K562 (cell line): Measurements from ENCODE around the gene ZKSCAN4. TPM values are rescaled to one million over a fixed set of nuclear protein-coding genes. Genes with fewer than 3 reads are reported as not detected.
A peak's percentile ranks its signal among the peaks of the same experiment; 100 is the strongest.

Source experiments
- CHD1 ChIP-seq: fragments of 200-600 bp; sonication (generic); IDR thresholded peaks from one replicate; pipeline ENCODE4 v1.6.1; 2012; ENCODE audit warnings: mild to moderate bottlenecking, moderate library complexity, low read length, inconsistent platforms
- E2F3 ChIP-seq: fragments of 250-450 bp; sonication (Bioruptor Pico); IDR thresholded peaks from 2 replicates; pipeline ENCODE4 v1.4.0; 2020; ENCODE audit warnings: mild to moderate bottlenecking
- FOXK1 ChIP-seq: sonication (generic); formaldehyde crosslinking; IDR thresholded peaks from 2 replicates; pipeline ENCODE4 v1.8.0; 2022; ENCODE audit warnings: missing genetic modification reagents, mild to moderate bottlenecking, borderline replicate concordance
- HNRNPLL ChIP-seq: fragments of 200-400 bp; formaldehyde crosslinking; IDR thresholded peaks from 2 replicates; pipeline ENCODE4 v1.6.1; 2017; ENCODE audit warnings: low read length, low read depth, mild to moderate bottlenecking; ENCODE audit not compliant: poor library complexity, severe bottlenecking
- MBD1 ChIP-seq: fragments of 250-450 bp; sonication (Bioruptor Pico); IDR thresholded peaks from 2 replicates; pipeline ENCODE4 v1.8.0; 2022; ENCODE audit warnings: inconsistent platforms
- MECOM ChIP-seq: fragments of 250-450 bp; sonication (Bioruptor Pico); IDR thresholded peaks from 2 replicates; pipeline ENCODE4 v1.8.0; 2022; ENCODE audit warnings: inconsistent platforms
- MTA2 ChIP-seq: fragments of 450-650 bp; IDR thresholded peaks from 2 replicates; pipeline ENCODE4 v1.6.1; 2016; ENCODE audit warnings: low read depth
- MYNN ChIP-seq, 2 experiments: sonication (generic); formaldehyde crosslinking in 1 of 2; IDR thresholded peaks; 2 replicates each; pipeline versions ENCODE4 v1.5.0 to v1.6.1; 2016 to 2020; ENCODE audit warnings: antibody characterized with exemption in 1 of 2, missing genetic modification reagents in 1 of 2
- POLR3A ChIP-seq: IDR thresholded peaks from 2 replicates; pipeline ENCODE4 v1.6.1; 2011; ENCODE audit warnings: borderline replicate concordance, mild to moderate bottlenecking, moderate library complexity; ENCODE audit not compliant: insufficient read length, insufficient read depth; ENCODE audit errors: extremely low read depth
- RBM39 ChIP-seq: fragments of 200-400 bp; formaldehyde crosslinking; optimal IDR thresholded peaks from 2 replicates; pipeline ENCODE3; 2018; ENCODE audit warnings: low read depth, low read length
- SP1 ChIP-seq: sonication (generic); formaldehyde crosslinking; IDR thresholded peaks from 2 replicates; pipeline ENCODE4 v1.8.1; 2022; ENCODE audit warnings: mild to moderate bottlenecking, missing genetic modification reagents
- XRCC3 ChIP-seq: fragments of 450-650 bp; IDR thresholded peaks from 2 replicates; pipeline ENCODE4 v1.6.1; 2017; ENCODE audit warnings: mild to moderate bottlenecking, moderate library complexity
- ZNF280B ChIP-seq: fragments of 250-450 bp; sonication (Bioruptor Pico); IDR thresholded peaks from 2 replicates; pipeline ENCODE4 v1.5.1; 2021; ENCODE audit warnings: mild to moderate bottlenecking
- ZZZ3 ChIP-seq: fragments of 450-650 bp; IDR thresholded peaks from 2 replicates; pipeline ENCODE4 v1.6.1; 2016; ENCODE audit warnings: antibody characterized with exemption, mild to moderate bottlenecking, moderate library complexity
- polyA plus RNA-seq, 8 experiments: library from polyadenylated mRNA; depleted of rRNA in 4 of 8; stranded (reverse) in 5 of 8; unstranded in 3 of 8; fragments of >200 nt; fragmentation: Nextera tagmentation in 2 of 8; fragmentation: Illumina TruSeq in 1 of 8; extraction: Ambion mirVana in 2 of 8; extraction: Trizol in 1 of 8; gene quantifications; 2 replicates each; pipeline versions ENCODE4 v1.2.1 to v1.2.3, GENCODE V29; 2011 to 2014; ENCODE audit warnings: inconsistent platforms in 1 of 8, missing spikeins in 1 of 8
- total RNA-seq, 7 experiments: library from RNA; depleted of rRNA in 6 of 7; stranded (reverse); fragments of >200 nt in 6 of 7; fragmentation: Illumina TruSeq in 2 of 7; extraction: Trizol in 2 of 7; gene quantifications; 2 replicates each; pipeline versions ENCODE4 v1.2.1 to v1.2.3, GENCODE V29; 2011 to 2021; ENCODE audit warnings: low replicate concordance in 1 of 7
- TF ChIP-seq, protein P1 (sequence below): sonication (generic); formaldehyde crosslinking; IDR thresholded peaks from 2 replicates; pipeline ENCODE4 v1.8.1; 2023; ENCODE audit warnings: mild to moderate bottlenecking, missing genetic modification reagents
- TF ChIP-seq, protein P2 (sequence below): sonication (generic); formaldehyde crosslinking; IDR thresholded peaks from 2 replicates; pipeline ENCODE4 v1.8.1; 2023; ENCODE audit warnings: mild to moderate bottlenecking, missing genetic modification reagents
- TF ChIP-seq, protein P3 (sequence below): sonication (generic); formaldehyde crosslinking; IDR thresholded peaks from 2 replicates; pipeline ENCODE4 v1.8.1; 2023; ENCODE audit warnings: mild to moderate bottlenecking, missing genetic modification reagents

ZKSCAN4 gene
- total and polyA plus RNA-seq, 9 of the 15 experiments (the other 6 are each of a cell fraction or from before 2014, with no cell fraction given), result 1.2 to 5.3 (median 4.7) TPM

DNA sequence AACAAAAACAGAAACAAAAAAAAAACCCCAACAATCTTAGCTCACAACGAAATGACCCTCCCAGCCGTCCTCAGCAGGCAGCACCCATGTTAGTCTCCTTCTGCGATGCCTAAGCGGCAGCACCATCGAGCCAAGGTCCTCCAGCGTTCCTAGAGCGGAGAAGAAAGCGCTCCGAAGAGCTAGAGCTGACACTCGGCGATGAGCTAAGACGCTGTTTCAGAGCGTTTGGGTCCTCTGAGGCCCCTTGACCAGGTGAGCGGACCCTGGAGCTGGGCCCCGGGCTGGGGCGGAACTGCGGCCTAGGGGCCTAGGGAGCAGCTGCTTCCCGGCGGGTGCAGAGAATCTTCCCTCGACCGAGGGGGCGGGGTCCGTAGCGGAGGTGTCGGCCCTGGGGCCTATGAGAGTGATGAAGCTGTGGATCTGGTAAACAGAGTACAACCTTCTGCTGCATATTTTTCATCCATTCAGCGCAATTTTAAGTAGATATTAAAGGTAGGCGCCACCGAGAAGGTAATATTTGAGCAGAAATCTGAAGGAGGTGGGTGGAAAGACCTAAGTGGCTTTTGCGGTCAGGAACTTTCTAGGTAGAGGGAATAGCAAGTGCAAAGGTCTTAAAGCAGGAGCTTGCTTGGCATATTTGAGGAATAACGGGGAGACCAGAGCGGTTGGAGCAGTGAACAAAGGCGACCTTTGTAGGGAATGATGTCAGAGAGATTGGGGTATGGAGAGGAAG is 15.1 kb upstream of the ZKSCAN4 start, which contains the start of gene ZSCAN26 (continued):
- TF ChIP-seq, protein P1, sequence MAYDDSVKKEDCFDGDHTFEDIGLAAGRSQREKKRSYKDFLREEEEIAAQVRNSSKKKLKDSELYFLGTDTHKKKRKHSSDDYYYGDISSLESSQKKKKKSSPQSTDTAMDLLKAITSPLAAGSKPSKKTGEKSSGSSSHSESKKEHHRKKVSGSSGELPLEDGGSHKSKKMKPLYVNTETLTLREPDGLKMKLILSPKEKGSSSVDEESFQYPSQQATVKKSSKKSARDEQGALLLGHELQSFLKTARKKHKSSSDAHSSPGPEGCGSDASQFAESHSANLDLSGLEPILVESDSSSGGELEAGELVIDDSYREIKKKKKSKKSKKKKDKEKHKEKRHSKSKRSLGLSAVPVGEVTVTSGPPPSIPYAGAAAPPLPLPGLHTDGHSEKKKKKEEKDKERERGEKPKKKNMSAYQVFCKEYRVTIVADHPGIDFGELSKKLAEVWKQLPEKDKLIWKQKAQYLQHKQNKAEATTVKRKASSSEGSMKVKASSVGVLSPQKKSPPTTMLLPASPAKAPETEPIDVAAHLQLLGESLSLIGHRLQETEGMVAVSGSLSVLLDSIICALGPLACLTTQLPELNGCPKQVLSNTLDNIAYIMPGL (CRISPR knock-in tag), result 0 out of 2 replicates have a peak, but pooled peaks have one; percentile 49
- no peak for TF ChIP-seq MBD1 (CRISPR knock-in tag)
- TF ChIP-seq RBM39, result no peak
- peak; percentile 18 for TF ChIP-seq MTA2
- TF ChIP-seq MECOM (CRISPR knock-in tag), result no peak; the same call in 1 of the 2 replicates
- TF ChIP-seq ZZZ3, result no peak; the same call in 1 of the 2 replicates
- TF ChIP-seq SP1 (CRISPR knock-in tag), result peak; percentile 85
- TF ChIP-seq XRCC3, result no peak
- no peak for TF ChIP-seq ZNF280B (CRISPR knock-in tag)
- no peak for TF ChIP-seq CHD1
- 0 out of 2 replicates have a peak, but pooled peaks have one; percentile 63 for TF ChIP-seq E2F3 (CRISPR knock-in tag)
- no peak for TF ChIP-seq FOXK1 (CRISPR knock-in tag)
- TF ChIP-seq HNRNPLL, result peak; percentile 40
- TF ChIP-seq, protein P2, sequence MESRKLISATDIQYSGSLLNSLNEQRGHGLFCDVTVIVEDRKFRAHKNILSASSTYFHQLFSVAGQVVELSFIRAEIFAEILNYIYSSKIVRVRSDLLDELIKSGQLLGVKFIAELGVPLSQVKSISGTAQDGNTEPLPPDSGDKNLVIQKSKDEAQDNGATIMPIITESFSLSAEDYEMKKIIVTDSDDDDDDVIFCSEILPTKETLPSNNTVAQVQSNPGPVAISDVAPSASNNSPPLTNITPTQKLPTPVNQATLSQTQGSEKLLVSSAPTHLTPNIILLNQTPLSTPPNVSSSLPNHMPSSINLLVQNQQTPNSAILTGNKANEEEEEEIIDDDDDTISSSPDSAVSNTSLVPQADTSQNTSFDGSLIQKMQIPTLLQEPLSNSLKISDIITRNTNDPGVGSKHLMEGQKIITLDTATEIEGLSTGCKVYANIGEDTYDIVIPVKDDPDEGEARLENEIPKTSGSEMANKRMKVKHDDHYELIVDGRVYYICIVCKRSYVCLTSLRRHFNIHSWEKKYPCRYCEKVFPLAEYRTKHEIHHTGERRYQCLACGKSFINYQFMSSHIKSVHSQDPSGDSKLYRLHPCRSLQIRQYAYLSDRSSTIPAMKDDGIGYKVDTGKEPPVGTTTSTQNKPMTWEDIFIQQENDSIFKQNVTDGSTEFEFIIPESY, result no peak
- 0 out of 2 replicates have a peak, but pooled peaks have one; percentile 38 for TF ChIP-seq MYNN (IDR thresholded peaks at IDR 0.05)
- no peak for TF ChIP-seq MYNN (CRISPR knock-in tag; IDR thresholded peaks at IDR 0.05)
- TF ChIP-seq, protein P3, sequence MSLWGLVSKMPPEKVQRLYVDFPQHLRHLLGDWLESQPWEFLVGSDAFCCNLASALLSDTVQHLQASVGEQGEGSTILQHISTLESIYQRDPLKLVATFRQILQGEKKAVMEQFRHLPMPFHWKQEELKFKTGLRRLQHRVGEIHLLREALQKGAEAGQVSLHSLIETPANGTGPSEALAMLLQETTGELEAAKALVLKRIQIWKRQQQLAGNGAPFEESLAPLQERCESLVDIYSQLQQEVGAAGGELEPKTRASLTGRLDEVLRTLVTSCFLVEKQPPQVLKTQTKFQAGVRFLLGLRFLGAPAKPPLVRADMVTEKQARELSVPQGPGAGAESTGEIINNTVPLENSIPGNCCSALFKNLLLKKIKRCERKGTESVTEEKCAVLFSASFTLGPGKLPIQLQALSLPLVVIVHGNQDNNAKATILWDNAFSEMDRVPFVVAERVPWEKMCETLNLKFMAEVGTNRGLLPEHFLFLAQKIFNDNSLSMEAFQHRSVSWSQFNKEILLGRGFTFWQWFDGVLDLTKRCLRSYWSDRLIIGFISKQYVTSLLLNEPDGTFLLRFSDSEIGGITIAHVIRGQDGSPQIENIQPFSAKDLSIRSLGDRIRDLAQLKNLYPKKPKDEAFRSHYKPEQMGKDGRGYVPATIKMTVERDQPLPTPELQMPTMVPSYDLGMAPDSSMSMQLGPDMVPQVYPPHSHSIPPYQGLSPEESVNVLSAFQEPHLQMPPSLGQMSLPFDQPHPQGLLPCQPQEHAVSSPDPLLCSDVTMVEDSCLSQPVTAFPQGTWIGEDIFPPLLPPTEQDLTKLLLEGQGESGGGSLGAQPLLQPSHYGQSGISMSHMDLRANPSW (CRISPR knock-in tag), result peak; percentile 97; the same call in 1 of the 2 replicates
- TF ChIP-seq POLR3A, result no peak
